GM23338 (cell line): ENCODE results near the gene TMEM236. TPM values are rescaled to one million over a fixed set of nuclear protein-coding genes. Genes with fewer than 3 reads are reported as not detected.

ENCODE experiments used
- ATAC-seq: fragments of 200-7000 bp; cut with Tn5 transposase; 3 replicates; pipeline ENCODE4 v1.9.1; 2020
- DNase-seq: peaks from one replicate; pipeline ENCODE4 v3.0.0-alpha.2; 2015; ENCODE audit warnings: low spot score
- H2AFZ ChIP-seq: fragments of 200-600 bp; sonication (generic); 2 replicates; pipeline ENCODE4 v1.8.0; 2016; ENCODE audit warnings: antibody characterized with exemption, mild to moderate bottlenecking, moderate library complexity
- H3F3A ChIP-seq: fragments of 200-600 bp; sonication (generic); replicated peaks from 2 replicates; pipeline ENCODE4 v1.8.0; 2017; ENCODE audit warnings: antibody characterized with exemption, mixed run types, low read depth
- H3K27ac ChIP-seq: fragments of 200-600 bp; sonication (generic); 2 replicates; pipeline ENCODE4 v1.6.1; 2016; ENCODE audit warnings: low read depth
- H3K27me3 ChIP-seq: fragments of 200-600 bp; sonication (generic); 2 replicates; pipeline ENCODE4 v1.8.0; 2016; ENCODE audit warnings: mild to moderate bottlenecking, mixed run types, moderate library complexity; ENCODE audit not compliant: insufficient read depth
- H3K36me3 ChIP-seq: fragments of 200-600 bp; sonication (generic); 2 replicates; pipeline ENCODE4 v1.8.0; 2016; ENCODE audit warnings: mild to moderate bottlenecking; ENCODE audit not compliant: insufficient read depth
- H3K4me1 ChIP-seq: fragments of 200-600 bp; sonication (generic); 2 replicates; pipeline ENCODE4 v1.8.0; 2016; ENCODE audit warnings: mild to moderate bottlenecking, moderate library complexity; ENCODE audit not compliant: insufficient read depth
- H3K4me2 ChIP-seq: fragments of 200-600 bp; sonication (generic); 2 replicates; pipeline ENCODE4 v1.7.1; 2017; ENCODE audit warnings: mixed run types
- H3K4me3 ChIP-seq: fragments of 200-600 bp; sonication (generic); 2 replicates; pipeline ENCODE4 v1.6.1; 2016; ENCODE audit warnings: mixed run types
- H3K79me2 ChIP-seq: fragments of 200-600 bp; sonication (generic); replicated peaks from 2 replicates; pipeline ENCODE4 v1.8.0; 2017; ENCODE audit warnings: mild to moderate bottlenecking; ENCODE audit not compliant: insufficient read depth
- H3K9me2 ChIP-seq: fragments of 200-600 bp; sonication (generic); 2 replicates; pipeline ENCODE4 v1.8.0; 2017; ENCODE audit not compliant: insufficient read depth
- H4K20me1 ChIP-seq: fragments of 200-600 bp; sonication (generic); replicated peaks from 2 replicates; pipeline ENCODE4 v1.8.0; 2017; ENCODE audit warnings: mild to moderate bottlenecking; ENCODE audit not compliant: insufficient read depth
- H3K27ac Mint-ChIP-seq: 2 replicates; pipeline ENCODE4 v1.8.0; 2020; ENCODE audit warnings: inconsistent platforms, mild to moderate bottlenecking, moderate library complexity, mixed read lengths
- H3K27me3 Mint-ChIP-seq: 3 replicates; pipeline ENCODE4 v1.8.0; 2022; ENCODE audit warnings: low read depth, mild to moderate bottlenecking, moderate library complexity, mixed read lengths, inconsistent platforms; ENCODE audit not compliant: insufficient read depth, poor library complexity
- H3K36me3 Mint-ChIP-seq: 3 replicates; pipeline ENCODE4 v1.8.0; 2021; ENCODE audit warnings: low read depth, mild to moderate bottlenecking, inconsistent platforms, moderate library complexity, mixed read lengths
- H3K4me1 Mint-ChIP-seq: 3 replicates; pipeline ENCODE4 v1.8.0; 2020; ENCODE audit warnings: mild to moderate bottlenecking, inconsistent platforms, mixed read lengths
- H3K4me3 Mint-ChIP-seq: 3 replicates; pipeline ENCODE4 v1.8.0; 2021; ENCODE audit warnings: moderate library complexity, mild to moderate bottlenecking, inconsistent platforms, mixed read lengths
- H3K9me3 Mint-ChIP-seq: 3 replicates; pipeline ENCODE4 v1.8.0; 2020; ENCODE audit warnings: moderate library complexity, mild to moderate bottlenecking, inconsistent platforms, mixed read lengths
- EZH2 ChIP-seq: fragments of 200-600 bp; sonication (generic); IDR thresholded peaks from one replicate; pipeline ENCODE4 v1.8.0; 2017; ENCODE audit warnings: antibody characterized with exemption, mild to moderate bottlenecking, low read depth; ENCODE audit not compliant: unreplicated experiment
- EZH2phosphoT487 ChIP-seq: fragments of 200-600 bp; sonication (generic); IDR thresholded peaks from one replicate; pipeline ENCODE4 v1.8.1; 2018; ENCODE audit warnings: antibody characterized with exemption; ENCODE audit not compliant: unreplicated experiment
- JUNB ChIP-seq: IDR thresholded peaks from one replicate; pipeline ENCODE4 v1.6.1; 2016; ENCODE audit warnings: antibody characterized with exemption; ENCODE audit not compliant: unreplicated experiment
- NANOG ChIP-seq: IDR thresholded peaks from 2 replicates; pipeline ENCODE4 v1.6.1; 2016; ENCODE audit warnings: antibody characterized with exemption, borderline replicate concordance
- POLR2AphosphoS5 ChIP-seq: IDR thresholded peaks from 2 replicates; pipeline ENCODE4 v1.6.1; 2016; ENCODE audit warnings: antibody characterized with exemption, low read depth
- ZNF114 ChIP-seq: fragments of 250-450 bp; sonication (Bioruptor Pico); IDR thresholded peaks from 2 replicates; pipeline ENCODE4 v1.5.0; 2020; ENCODE audit warnings: mild to moderate bottlenecking, moderate library complexity
- ZNF331 ChIP-seq: fragments of 250-450 bp; sonication (Bioruptor Pico); IDR thresholded peaks from 2 replicates; pipeline ENCODE4 v1.5.0; 2020; ENCODE audit warnings: low read depth, mild to moderate bottlenecking, moderate library complexity
- ZNF462 ChIP-seq: fragments of 250-450 bp; sonication (Bioruptor Pico); IDR thresholded peaks from 2 replicates; pipeline ENCODE4 v1.5.0; 2020; ENCODE audit warnings: mild to moderate bottlenecking, moderate library complexity
- polyA plus RNA-seq: library from polyadenylated mRNA; unstranded; fragments of >200 nt; fragmentation: Nextera tagmentation; extraction: Ambion mirVana; gene quantifications from 2 replicates; pipeline ENCODE4 v1.2.1, GENCODE V29; 2016
- total RNA-seq: library from RNA; depleted of rRNA; stranded (reverse); fragments of >200 nt; shearing (Covaris generic); gene quantifications from 2 replicates; pipeline ENCODE4 v1.2.3, GENCODE V29; 2014

TMEM236 gene
- total and polyA plus RNA-seq, 2 experiments from 2014 or later = 0.03 TPM

GRCh38 chr10:17749890-17750289 lies 2.1 kb upstream of the TMEM236 start:
- DNase-seq (no peak), ATAC-seq (no peak)
- Histone ChIP-seq H3K4me3 (no peak overlapping the region), H3K36me3 (no peaks in the 10 kb centered on the region), H3K9me2 (no peaks in the 10 kb centered on the region), H4K20me1 (no peaks in the 10 kb centered on the region), H3K4me2 (no peak overlapping the region), H3K27me3 (no peaks in the 10 kb centered on the region), H3F3A (no peaks in the 10 kb centered on the region), H3K4me1 (no peaks in the 10 kb centered on the region), H2AFZ (no peak overlapping the region), H3K79me2 (no peaks in the 10 kb centered on the region), H3K27ac (no peak overlapping the region)
- no peaks in the 10 kb centered on the region for H3K36me3 Mint-ChIP-seq
- TF ChIP-seq POLR2AphosphoS5 (no peak), ZNF114 (CRISPR knock-in tag) (no peak), JUNB (no peak), ZNF331 (no peak), NANOG (no peak), EZH2 (no peak), EZH2phosphoT487 (no peak), ZNF462 (CRISPR knock-in tag) (no peak)
- H3K27me3 Mint-ChIP-seq = no peaks in the 10 kb centered on the region
- no peaks in the 10 kb centered on the region for H3K4me1 Mint-ChIP-seq
- H3K4me3 Mint-ChIP-seq = no peak overlapping the region
- H3K27ac Mint-ChIP-seq = no peak overlapping the region
- H3K9me3 Mint-ChIP-seq = no peaks in the 10 kb centered on the region
